ENCODE results near the gene TBC1D22A. TPM values are rescaled to one million over a fixed set of nuclear protein-coding genes. Genes with fewer than 3 reads are reported as not detected.

TBC1D22A gene
- total RNA-seq, 1 donor from 2014 or later, result 10.6 TPM

DNA sequence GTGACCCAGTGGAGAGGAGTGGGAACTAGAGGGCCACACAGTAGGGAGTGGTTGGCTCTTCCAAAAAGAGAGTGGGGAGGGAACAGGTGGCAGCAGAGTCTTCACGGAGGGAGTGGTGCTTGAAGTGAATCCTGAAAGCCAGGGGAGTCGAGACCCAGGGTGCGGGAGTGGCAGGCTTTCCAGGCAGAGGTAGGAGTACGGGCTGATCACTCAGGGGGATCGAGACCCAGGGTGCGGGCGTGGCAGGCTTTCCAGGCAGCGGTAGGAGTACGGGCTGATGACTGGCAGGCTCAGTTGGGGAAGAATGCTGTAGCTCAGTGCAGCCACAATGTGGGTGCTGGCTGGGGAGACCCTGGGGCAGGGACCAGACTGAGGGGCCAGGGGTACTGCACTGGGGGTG is 148.2 kb downstream of the TBC1D22A start:
- Mint-ChIP-seq H3K27me3 (ENCODE audit: insufficient read depth, low read depth) (peaks cover 6% of the 10 kb centered on the region), H3K4me3 (no peak overlapping the region), H3K4me1 (peaks cover 25% of the 10 kb centered on the region), H3K27ac (peak overlapping the region; percentile 74), H3K9me3 (no peaks in the 10 kb centered on the region), H3K36me3 (peaks cover 6% of the 10 kb centered on the region)
- peaks cover 40% of the 10 kb centered on the region for H4K20me1 ChIP-seq (ENCODE audit: low read depth)
- no peaks in the 10 kb centered on the region for H3K9me3 ChIP-seq (ENCODE audit: low read depth)
- H3K9ac ChIP-seq, result no peak overlapping the region
- peaks cover 6% of the 10 kb centered on the region for H3K4me1 ChIP-seq
- TF ChIP-seq EZH2 (IDR thresholded peaks at IDR 0.05), result no peak
- no peak for TF ChIP-seq EZH2phosphoT487 (IDR thresholded peaks at IDR 0.05)
- TF ChIP-seq, protein P1, sequence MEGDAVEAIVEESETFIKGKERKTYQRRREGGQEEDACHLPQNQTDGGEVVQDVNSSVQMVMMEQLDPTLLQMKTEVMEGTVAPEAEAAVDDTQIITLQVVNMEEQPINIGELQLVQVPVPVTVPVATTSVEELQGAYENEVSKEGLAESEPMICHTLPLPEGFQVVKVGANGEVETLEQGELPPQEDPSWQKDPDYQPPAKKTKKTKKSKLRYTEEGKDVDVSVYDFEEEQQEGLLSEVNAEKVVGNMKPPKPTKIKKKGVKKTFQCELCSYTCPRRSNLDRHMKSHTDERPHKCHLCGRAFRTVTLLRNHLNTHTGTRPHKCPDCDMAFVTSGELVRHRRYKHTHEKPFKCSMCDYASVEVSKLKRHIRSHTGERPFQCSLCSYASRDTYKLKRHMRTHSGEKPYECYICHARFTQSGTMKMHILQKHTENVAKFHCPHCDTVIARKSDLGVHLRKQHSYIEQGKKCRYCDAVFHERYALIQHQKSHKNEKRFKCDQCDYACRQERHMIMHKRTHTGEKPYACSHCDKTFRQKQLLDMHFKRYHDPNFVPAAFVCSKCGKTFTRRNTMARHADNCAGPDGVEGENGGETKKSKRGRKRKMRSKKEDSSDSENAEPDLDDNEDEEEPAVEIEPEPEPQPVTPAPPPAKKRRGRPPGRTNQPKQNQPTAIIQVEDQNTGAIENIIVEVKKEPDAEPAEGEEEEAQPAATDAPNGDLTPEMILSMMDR (IDR thresholded peaks at IDR 0.05), result no peak
- H3K4me3 ChIP-seq, result no peak overlapping the region
- no peaks in the 10 kb centered on the region for H3K79me2 ChIP-seq (ENCODE audit: low read depth)
- no peak for DNase-seq (ENCODE audit: low spot score)
- no peak overlapping the region for H3K4me2 ChIP-seq
- no peaks in the 10 kb centered on the region for H3K36me3 ChIP-seq
- no peaks in the 10 kb centered on the region for H3F3A ChIP-seq (ENCODE audit: low read depth)
- no peaks in the 10 kb centered on the region for H3K27me3 ChIP-seq
- no peak overlapping the region for H3K27ac ChIP-seq
- H2AFZ ChIP-seq (replicated peaks), result no peak overlapping the region

DNA sequence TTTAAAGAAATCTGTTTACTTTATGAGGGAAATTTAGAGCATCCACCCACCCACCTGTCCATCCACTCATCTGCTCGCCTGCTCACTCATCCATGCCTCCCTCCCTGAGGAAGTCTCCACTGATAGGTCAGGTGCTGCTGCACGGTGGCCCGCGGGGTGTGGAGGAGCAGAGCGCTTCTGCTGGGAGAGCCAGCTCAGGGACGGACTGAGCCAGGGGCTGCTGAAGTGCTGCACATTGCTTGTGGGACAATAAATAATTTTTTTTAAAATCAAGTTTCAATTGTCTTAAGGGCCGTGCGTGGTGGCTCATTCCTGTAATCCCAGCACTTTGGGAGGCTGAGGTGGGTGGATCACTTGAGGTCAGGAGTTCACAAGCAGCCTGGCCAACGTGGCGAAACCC is 148.9 kb downstream of the TBC1D22A start:
- H3K36me3 ChIP-seq, result no peaks in the 10 kb centered on the region
- peaks cover 6% of the 10 kb centered on the region for H3K36me3 Mint-ChIP-seq
- no peaks in the 10 kb centered on the region for H3K79me2 ChIP-seq (ENCODE audit: low read depth)
- no peak overlapping the region for H2AFZ ChIP-seq (replicated peaks)
- H3K27me3 ChIP-seq, result no peaks in the 10 kb centered on the region
- H4K20me1 ChIP-seq (ENCODE audit: low read depth), result peaks cover 40% of the 10 kb centered on the region
- H3K4me3 Mint-ChIP-seq, result no peak overlapping the region
- H3K9me3 Mint-ChIP-seq, result no peaks in the 10 kb centered on the region
- no peaks in the 10 kb centered on the region for H3F3A ChIP-seq (ENCODE audit: low read depth)
- TF ChIP-seq EZH2 (IDR thresholded peaks at IDR 0.05) (no peak), EZH2phosphoT487 (IDR thresholded peaks at IDR 0.05) (no peak)
- TF ChIP-seq, protein P1 (IDR thresholded peaks at IDR 0.05), result no peak
- DNase-seq (ENCODE audit: low spot score), result no peak
- peaks cover 9% of the 10 kb centered on the region for H3K27me3 Mint-ChIP-seq (ENCODE audit: insufficient read depth, low read depth)
- H3K4me1 Mint-ChIP-seq, result peaks cover 25% of the 10 kb centered on the region
- no peak overlapping the region for H3K4me2 ChIP-seq
- H3K9me3 ChIP-seq (ENCODE audit: low read depth), result no peaks in the 10 kb centered on the region
- H3K27ac Mint-ChIP-seq, result peak overlapping the region; percentile 70
- no peak overlapping the region for H3K9ac ChIP-seq
- H3K27ac ChIP-seq, result no peak overlapping the region
- no peak overlapping the region for H3K4me3 ChIP-seq
- peaks cover 6% of the 10 kb centered on the region for H3K4me1 ChIP-seq

DNA sequence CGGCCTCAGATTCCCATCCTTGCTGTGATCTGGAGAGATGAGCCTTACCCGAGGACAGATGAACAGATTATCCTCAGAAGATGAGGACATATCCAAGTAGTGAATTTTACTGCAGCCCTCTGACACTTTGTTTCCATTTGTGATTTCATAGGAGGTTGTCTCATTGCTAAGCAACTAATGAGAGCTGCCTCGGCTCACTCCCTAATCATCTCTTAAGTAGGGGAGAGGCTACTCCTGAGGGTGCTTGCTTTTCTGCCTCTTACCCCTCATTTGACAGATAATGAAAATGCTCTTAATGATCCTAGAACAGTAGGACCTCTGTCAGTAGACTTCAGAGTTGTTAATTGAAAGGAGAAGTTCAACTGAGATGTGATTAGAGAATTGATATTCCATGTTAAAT is 150.9 kb downstream of the TBC1D22A start:
- DNase-seq (ENCODE audit: low spot score), result no peak
- no peak overlapping the region for H2AFZ ChIP-seq (replicated peaks)
- H3K9ac ChIP-seq, result no peak overlapping the region
- H3K4me2 ChIP-seq, result no peak overlapping the region
- Mint-ChIP-seq H3K27me3 (ENCODE audit: insufficient read depth, low read depth) (peaks cover 6% of the 10 kb centered on the region), H3K4me1 (peaks cover 18% of the 10 kb centered on the region), H3K4me3 (no peak overlapping the region), H3K36me3 (peaks cover 9% of the 10 kb centered on the region), H3K27ac (no peak overlapping the region), H3K9me3 (no peaks in the 10 kb centered on the region)
- peaks cover 2% of the 10 kb centered on the region for H3K4me1 ChIP-seq
- H3K4me3 ChIP-seq, result no peak overlapping the region
- H3K79me2 ChIP-seq (ENCODE audit: low read depth), result no peaks in the 10 kb centered on the region
- no peaks in the 10 kb centered on the region for H3F3A ChIP-seq (ENCODE audit: low read depth)
- no peaks in the 10 kb centered on the region for H3K9me3 ChIP-seq (ENCODE audit: low read depth)
- H3K27me3 ChIP-seq, result no peaks in the 10 kb centered on the region
- no peaks in the 10 kb centered on the region for H3K36me3 ChIP-seq
- H3K27ac ChIP-seq, result no peak overlapping the region
- peaks cover 30% of the 10 kb centered on the region for H4K20me1 ChIP-seq (ENCODE audit: low read depth)
- TF ChIP-seq, protein P1 (IDR thresholded peaks at IDR 0.05), result no peak
- TF ChIP-seq EZH2 (IDR thresholded peaks at IDR 0.05) (no peak), EZH2phosphoT487 (IDR thresholded peaks at IDR 0.05) (no peak)

Measured in neural progenitor cell (in vitro differentiated cells).